IMR-90 (cell line): ENCODE data around the gene PRRX1. TPM values are rescaled to one million over a fixed set of nuclear protein-coding genes. Genes with fewer than 3 reads are reported as not detected.

Source experiments
- ATAC-seq: fragments of 200-7000 bp; cut with Tn5 transposase; 2 replicates; pipeline ENCODE4 v1.9.1; 2020; ENCODE audit warnings: low read depth, mild to moderate bottlenecking, moderate library complexity
- BruUV-seq: library from RNA; stranded (reverse); fragments of 400-500 nt; replicated peaks from 2 replicates; lab custom pipeline; 2021; lab: Mats Ljungman, UMichigan
- CTCF ChIA-PET: fragments of 300-600 bp; formaldehyde crosslinking; extraction: SDS; loops from one replicate; lab custom pipeline; 2021; ENCODE audit warnings: antibody characterized with exemption; lab: Yijun Ruan, JAX
- POLR2A ChIA-PET: fragments of 300-600 bp; sonication (Branson Sonifier 250); formaldehyde crosslinking; loops from one replicate; lab custom pipeline; 2022; ENCODE audit warnings: antibody characterized with exemption; ENCODE audit not compliant: unreplicated experiment; lab: Charles Lee
- DNase-seq: peaks from one replicate; pipeline ENCODE4 v3.0.0; 2013
- H2AFZ ChIP-seq: replicated peaks from 2 replicates; pipeline ENCODE3; 2013; ENCODE audit warnings: low read length, mild to moderate bottlenecking; ENCODE audit not compliant: poor library complexity
- H2AK5ac ChIP-seq: 2 replicates; pipeline ENCODE4 v1.6.1; 2013; ENCODE audit warnings: low read depth, low read length, inconsistent platforms
- H2AK9ac ChIP-seq: replicated peaks from 2 replicates; pipeline ENCODE3; 2013; ENCODE audit warnings: mild to moderate bottlenecking, low read depth, low read length, moderate library complexity; ENCODE audit not compliant: poor library complexity
- H2BK120ac ChIP-seq: 2 replicates; pipeline ENCODE4 v1.6.1; 2013; ENCODE audit warnings: low read depth, low read length, inconsistent platforms
- H2BK15ac ChIP-seq: 3 replicates; pipeline ENCODE4 v1.6.1; 2013; ENCODE audit warnings: low read depth, low read length, inconsistent platforms
- H2BK20ac ChIP-seq: 2 replicates; pipeline ENCODE4 v1.6.1; 2013; ENCODE audit warnings: low read depth, mild to moderate bottlenecking, inconsistent platforms, low read length, moderate library complexity
- H2BK5ac ChIP-seq: 2 replicates; pipeline ENCODE4 v1.6.1; 2013; ENCODE audit warnings: mild to moderate bottlenecking, low read depth, low read length, inconsistent platforms; ENCODE audit not compliant: poor library complexity, severe bottlenecking
- H3K14ac ChIP-seq: replicated peaks from 2 replicates; pipeline ENCODE4 v1.6.1; 2013; ENCODE audit warnings: low read depth, low read length, inconsistent platforms
- H3K18ac ChIP-seq: 2 replicates; pipeline ENCODE4 v1.6.1; 2013; ENCODE audit warnings: low read depth, low read length, control low read depth
- H3K23ac ChIP-seq: 2 replicates; pipeline ENCODE4 v1.6.1; 2013; ENCODE audit warnings: low read depth, low read length, inconsistent platforms
- H3K27ac ChIP-seq: 2 replicates; pipeline ENCODE4 v1.5.1; 2013; ENCODE audit warnings: mild to moderate bottlenecking, control low read depth, low read length; ENCODE audit not compliant: insufficient read depth
- H3K27me3 ChIP-seq: 2 replicates; pipeline ENCODE4 v1.6.1; 2013; ENCODE audit warnings: low read length; ENCODE audit not compliant: control insufficient read depth, insufficient read depth
- H3K36me3 ChIP-seq: 2 replicates; pipeline ENCODE4 v1.6.1; 2013; ENCODE audit warnings: low read length, mixed read lengths; ENCODE audit not compliant: control insufficient read depth, insufficient read depth
- H3K4ac ChIP-seq: 2 replicates; pipeline ENCODE4 v1.6.1; 2013; ENCODE audit warnings: low read depth, low read length, inconsistent platforms
- H3K4me1 ChIP-seq: 2 replicates; pipeline ENCODE4 v1.6.1; 2013; ENCODE audit warnings: low read length, mixed read lengths; ENCODE audit not compliant: control insufficient read depth, insufficient read depth
- H3K4me2 ChIP-seq: 2 replicates; pipeline ENCODE4 v1.6.1; 2013; ENCODE audit warnings: low read depth, mild to moderate bottlenecking, control low read depth, low read length, moderate library complexity
- H3K4me3 ChIP-seq: 2 replicates; pipeline ENCODE4 v1.5.1; 2013; ENCODE audit warnings: low read depth, mild to moderate bottlenecking, control low read depth, low read length, moderate library complexity; ENCODE audit not compliant: insufficient read depth
- H3K56ac ChIP-seq: 2 replicates; pipeline ENCODE4 v1.6.1; 2013; ENCODE audit warnings: low read length, inconsistent platforms; ENCODE audit not compliant: insufficient read depth; ENCODE audit errors: extremely low read depth
- H3K79me1 ChIP-seq, 2 experiments: 2 replicates each; pipeline ENCODE4 v1.6.1; 2013; ENCODE audit warnings: low read length in 2 of 2, inconsistent platforms in 1 of 2, low read depth in 1 of 2
- H3K9ac ChIP-seq: 2 replicates; pipeline ENCODE4 v1.6.1; 2013; ENCODE audit warnings: low read depth, low read length, control low read depth
- H3K9me1 ChIP-seq: 2 replicates; pipeline ENCODE4 v1.6.1; 2013; ENCODE audit warnings: low read length, inconsistent platforms; ENCODE audit not compliant: insufficient read depth
- H3K9me3 ChIP-seq: 2 replicates; pipeline ENCODE4 v1.6.1; 2013; ENCODE audit warnings: low read length; ENCODE audit not compliant: control insufficient read depth, insufficient read depth
- H4K20me1 ChIP-seq: 2 replicates; pipeline ENCODE4 v1.6.1; 2013; ENCODE audit warnings: low read length, inconsistent platforms; ENCODE audit not compliant: insufficient read depth
- H4K5ac ChIP-seq: 2 replicates; pipeline ENCODE4 v1.6.1; 2013; ENCODE audit warnings: mild to moderate bottlenecking, low read depth, low read length, control low read depth
- H4K8ac ChIP-seq, 2 experiments: 2 replicates each; pipeline ENCODE4 v1.6.1; 2013; ENCODE audit warnings: low read depth in 2 of 2, low read length in 2 of 2, control low read depth in 1 of 2, inconsistent platforms in 1 of 2
- H4K91ac ChIP-seq: 2 replicates; pipeline ENCODE4 v1.6.1; 2013; ENCODE audit warnings: low read depth, low read length, inconsistent platforms; ENCODE audit not compliant: insufficient read depth
- CEBPB ChIP-seq: IDR thresholded peaks from 2 replicates; pipeline ENCODE4 v1.6.1; 2012; ENCODE audit warnings: low read depth, low read length, improper control_type of control experiment
- CTCF ChIP-seq: conservative IDR thresholded peaks from 2 replicates; pipeline ENCODE4 v1.5.1; 2012; ENCODE audit warnings: mild to moderate bottlenecking, low read depth, low read length, improper control_type of control experiment
- FOS ChIP-seq: fragments of 150-350 bp; IDR thresholded peaks from 2 replicates; pipeline ENCODE4 v1.6.1; 2016; ENCODE audit warnings: low read depth, low read length
- MXI1 ChIP-seq: IDR thresholded peaks from 2 replicates; pipeline ENCODE4 v1.6.1; 2012; ENCODE audit warnings: low read depth, mild to moderate bottlenecking, low read length, moderate library complexity, borderline replicate concordance
- NFE2L2 ChIP-seq: fragments of 150-350 bp; IDR thresholded peaks from 2 replicates; pipeline ENCODE4 v1.6.1; 2016; ENCODE audit warnings: low read depth, mild to moderate bottlenecking, low read length
- POLR2A ChIP-seq: IDR thresholded peaks from 2 replicates; pipeline ENCODE4 v1.6.1; 2012; ENCODE audit warnings: mild to moderate bottlenecking, low read depth, low read length
- RAD21 ChIP-seq: IDR thresholded peaks from 2 replicates; pipeline ENCODE4 v1.6.1; 2012; ENCODE audit warnings: low read length, improper control_type of control experiment
- RFX5 ChIP-seq: IDR thresholded peaks from 2 replicates; pipeline ENCODE4 v1.8.0; 2012; ENCODE audit warnings: low read depth, mild to moderate bottlenecking, low read length, moderate library complexity
- WGBS, 2 experiments: methylation state at CpG; one replicate each; pipeline versions ENCODE4 v1.1.5 to v1.1.7; 2013; ENCODE audit warnings: missing lambda C conversion rate in 2 of 2; ENCODE audit not compliant: insufficient read length in 1 of 2; ENCODE audit errors: extremely low coverage in 2 of 2; 5-methylcytosine and 5-hydroxymethylcytosine counted together
- dilution Hi-C: fragments of 300-500 bp; cut with HindIII; formaldehyde crosslinking; loops from one replicate; pipeline ENCODE4 v1.14.3; 2018; ENCODE audit warnings: low sequenced_read_pairs; ENCODE audit not compliant: unreplicated experiment
- in situ Hi-C: fragments of 300-500 bp; cut with MboI; formaldehyde crosslinking; loops from 3 replicates; pipeline ENCODE4 v1.14.3; 2019; ENCODE audit warnings: low sequenced_read_pairs, inconsistent platforms, mixed read lengths
- intact Hi-C: fragments of 100-400 bp; cut with micrococcal nuclease; formaldehyde crosslinking; loops from 2 replicates; pipeline ENCODE4 v1.10.0; 2022
- polyA plus RNA-seq, 3 experiments: library from polyadenylated mRNA; depleted of rRNA; stranded (reverse); fragments of >200 nt; gene quantifications; 2 replicates each; pipeline ENCODE4 v1.2.3, GENCODE V29; 2012; ENCODE audit warnings: low replicate concordance in 1 of 3
- total RNA-seq: library from RNA; depleted of rRNA; stranded (reverse); fragments of >200 nt; gene quantifications from 2 replicates; pipeline ENCODE4 v1.2.3, GENCODE V29; 2012
- TF ChIP-seq, protein P1 (sequence below): fragments of 150-350 bp; IDR thresholded peaks from 2 replicates; pipeline ENCODE4 v1.6.1; 2017; ENCODE audit warnings: mild to moderate bottlenecking, antibody characterized with exemption, low read length, low read depth

The PRRX1 gene
- total and polyA plus RNA-seq, 2 of the 4 experiments (the other 2 are of a cell fraction) = 50.0 to 65.4 TPM

DNA sequence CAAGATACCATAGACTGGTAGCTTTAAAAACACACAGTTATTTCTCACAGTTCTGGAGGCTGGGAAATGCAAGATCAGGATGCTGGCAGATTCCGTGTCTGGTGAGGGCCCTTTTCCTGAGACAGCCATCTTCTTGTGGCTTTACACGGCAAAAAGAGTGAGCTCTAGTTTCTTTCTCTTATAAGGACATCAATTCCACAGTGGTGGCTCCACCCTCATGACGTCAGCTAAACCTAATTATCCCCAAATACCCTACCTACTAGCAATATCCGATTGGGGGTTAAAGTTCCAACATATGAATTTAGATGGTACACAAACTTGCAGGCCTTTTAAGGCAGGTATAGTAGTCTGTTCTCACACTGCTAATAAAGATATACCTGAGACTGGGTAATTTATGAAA, 77.7 kb downstream of the PRRX1 start:
- H4K8ac ChIP-seq = no peak overlapping the region
- intact Hi-C loops = no loop called here
- no peaks in the 10 kb centered on the region for H3K4me1 ChIP-seq
- H3K27ac ChIP-seq = no peak overlapping the region
- H3K23ac ChIP-seq = no peak overlapping the region
- H3K9ac ChIP-seq = no peak overlapping the region
- H4K91ac ChIP-seq = no peak overlapping the region
- H3K4ac ChIP-seq = no peak overlapping the region
- no peak overlapping the region for H4K5ac ChIP-seq
- no peak overlapping the region for H2BK5ac ChIP-seq
- H2BK20ac ChIP-seq = no peak overlapping the region
- in situ Hi-C loops = no loop called here
- H4K20me1 ChIP-seq = no peaks in the 10 kb centered on the region
- POLR2A ChIA-PET = no interaction called here
- H2BK15ac ChIP-seq = no peak overlapping the region
- H3K56ac ChIP-seq = no peak overlapping the region
- H2BK120ac ChIP-seq = no peak overlapping the region
- TF ChIP-seq POLR2A (no peak), CTCF (no peak), RFX5 (no peak), RAD21 (no peak), NFE2L2 (no peak), MXI1 (no peak), FOS (no peak), CEBPB (no peak)
- TF ChIP-seq, protein P1, sequence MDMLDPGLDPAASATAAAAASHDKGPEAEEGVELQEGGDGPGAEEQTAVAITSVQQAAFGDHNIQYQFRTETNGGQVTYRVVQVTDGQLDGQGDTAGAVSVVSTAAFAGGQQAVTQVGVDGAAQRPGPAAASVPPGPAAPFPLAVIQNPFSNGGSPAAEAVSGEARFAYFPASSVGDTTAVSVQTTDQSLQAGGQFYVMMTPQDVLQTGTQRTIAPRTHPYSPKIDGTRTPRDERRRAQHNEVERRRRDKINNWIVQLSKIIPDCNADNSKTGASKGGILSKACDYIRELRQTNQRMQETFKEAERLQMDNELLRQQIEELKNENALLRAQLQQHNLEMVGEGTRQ = no peak
- H3K4me3 ChIP-seq = no peak overlapping the region
- BruUV-seq = no TSS peak
- CTCF ChIA-PET = no interaction called here
- no peak overlapping the region for H2AK9ac ChIP-seq
- dilution Hi-C loops = no loop called here
- H3K27me3 ChIP-seq = no peaks in the 10 kb centered on the region
- H3K79me1 ChIP-seq = no peaks in the 10 kb centered on the region; a peak in 1 of 4 replicates
- DNase-seq = no peak
- H3K18ac ChIP-seq = no peak overlapping the region
- H2AK5ac ChIP-seq = no peak overlapping the region
- ATAC-seq = no peak
- H3K9me1 ChIP-seq = no peaks in the 10 kb centered on the region
- WGBS, 2 experiments = no CpG with 5 or more reads among the region's 4 CpGs
- no peaks in the 10 kb centered on the region for H3K36me3 ChIP-seq
- H3K4me2 ChIP-seq = no peak overlapping the region
- peaks cover 7% of the 10 kb centered on the region; the same call in 1 of the 2 replicates for H3K9me3 ChIP-seq
- H2AFZ ChIP-seq = no peak overlapping the region
- no peak overlapping the region for H3K14ac ChIP-seq
